A549 (cell line): ENCODE measurements around the gene PM20D1. TPM values are rescaled to one million over a fixed set of nuclear protein-coding genes. Genes with fewer than 3 reads are reported as not detected.
"Not testable (repeated sequence)": the region's sequence is repeated elsewhere in the genome, so short reads cannot be mapped to it uniquely, and the experiment has no call there.

ENCODE experiments used
- ATAC-seq, 2 experiments: fragments of 200-7000 bp in 1 of 2; fragments of >200 bp in 1 of 2; cut with Nextera tagmentation in 1 of 2; cut with Tn5 transposase in 1 of 2; 3 replicates each; pipeline versions ENCODE4 v1.8.0 to v1.9.1; 2018 to 2020; ENCODE audit warnings: mild to moderate bottlenecking in 1 of 2, moderate library complexity in 1 of 2
- CTCF ChIA-PET: fragments of 300-600 bp; sonication (Branson Sonifier 250); formaldehyde crosslinking; extraction: SDS; loops from one replicate; lab custom pipeline; 2021; ENCODE audit warnings: antibody characterized with exemption, inconsistent platforms; lab: Yijun Ruan, JAX
- POLR2A ChIA-PET: fragments of 350-600 bp; formaldehyde crosslinking; extraction: SDS; loops from one replicate; lab custom pipeline; 2021; ENCODE audit warnings: antibody characterized with exemption, inconsistent platforms; lab: Yijun Ruan, JAX
- DNase-seq, 2 experiments: peaks; one replicate each; pipeline versions ENCODE4 v3.0.0 to v3.0.0-alpha.2; 2011 to 2016; ENCODE audit warnings: low read depth in 1 of 2, low spot score in 1 of 2
- FAIRE-seq: peaks from 2 replicates; lab custom pipeline; 2011; peaks lifted over from hg19 to GRCh38; lab: Jason Lieb, UNC
- H3K27ac ChIP-seq, 2 experiments: fragments of >200 bp; sonication (Bioruptor Twin); formaldehyde crosslinking; 3 replicates each; pipeline ENCODE4 v1.5.1; 2016 to 2017
- H3K4me1 ChIP-seq: fragments of >200 bp; sonication (Bioruptor Twin); formaldehyde crosslinking; 3 replicates; pipeline ENCODE4 v1.6.1; 2016
- H3K4me2 ChIP-seq: fragments of >200 bp; sonication (Bioruptor Twin); formaldehyde crosslinking; 3 replicates; pipeline ENCODE4 v1.6.1; 2016
- H3K4me3 ChIP-seq: fragments of >200 bp; sonication (Bioruptor Twin); formaldehyde crosslinking; 3 replicates; pipeline ENCODE4 v1.5.1; 2016
- H3K9me3 ChIP-seq: fragments of >200 bp; sonication (Bioruptor Twin); formaldehyde crosslinking; 3 replicates; pipeline ENCODE4 v1.6.1; 2016
- FOSL2 ChIP-seq, 2 experiments: fragments of 450-650 bp in 1 of 2; fragments of >200 bp in 1 of 2; sonication (Bioruptor Twin) in 1 of 2; formaldehyde crosslinking; IDR thresholded peaks; 2 replicates each; pipeline versions ENCODE4 v1.5.0 to v1.6.1; 2016 to 2020; ENCODE audit warnings: mild to moderate bottlenecking in 1 of 2, moderate library complexity in 1 of 2
- GATA3 ChIP-seq: IDR thresholded peaks from 2 replicates; pipeline ENCODE4 v1.6.1; 2012; ENCODE audit warnings: borderline replicate concordance
- TP53 ChIP-seq: fragments of 250-450 bp; sonication (Bioruptor Pico); IDR thresholded peaks from 2 replicates; pipeline ENCODE4 v1.5.0; 2021; ENCODE audit warnings: mild to moderate bottlenecking, moderate library complexity
- WGBS: methylation state at CpG from one replicate; pipeline ENCODE4 v1.1.6; 2017; ENCODE audit errors: missing lambda C conversion rate; 5-methylcytosine and 5-hydroxymethylcytosine counted together
- polyA plus RNA-seq, 4 experiments: library from polyadenylated mRNA; depleted of rRNA in 3 of 4; stranded (reverse); fragments of >200 nt; fragmentation: RNase III in 1 of 4; extraction: RNeasy Plus Mini Kit Qiagen cat#74134 plus additional on column Dnase treatment in 1 of 4; gene quantifications; 2 replicates in 3 of 4; 3 replicates in 1 of 4; pipeline ENCODE4 v1.2.3, GENCODE V29; 2011 to 2017

Gene PM20D1
- polyA plus RNA-seq, 2 of the 4 experiments (the other 2 are of a cell fraction) = not detected

GRCh38 chr1:205894119-205894518 is 44.2 kb upstream of the PM20D1 start:
- CTCF ChIA-PET = interaction anchor here (1.4 kb wide), 1 partner anchor 24 kb away, joined by 4 read pairs; no protein-coding TSS in a partner anchor
- H3K4me1 ChIP-seq = peaks cover 16% of the 10 kb centered on the region
- ATAC-seq, H3K4me3 ChIP-seq, H3K9me3 ChIP-seq, H3K4me2 ChIP-seq, POLR2A ChIA-PET, FAIRE-seq, DNase-seq, H3K27ac ChIP-seq: not testable (repeated sequence)
- 87% methylated on average over 3 of the region's 3 CpGs for WGBS

- CTCF ChIA-PET = interaction anchor here (0.9 to 3.8 kb wide), 6 partner anchors 8 to 691 kb away, joined by 3 to 18 read pairs (median 4); no protein-coding TSS in a partner anchor
- POLR2A ChIA-PET, H3K9me3 ChIP-seq, H3K4me2 ChIP-seq, H3K4me3 ChIP-seq, FAIRE-seq, DNase-seq, ATAC-seq, H3K27ac ChIP-seq: not testable (repeated sequence)
- H3K4me1 ChIP-seq = peaks cover 20% of the 10 kb centered on the region
- 74% methylated on average over 2 of the region's 2 CpGs for WGBS
Observed at GRCh38 chr1:205892175-205892574, 42.2 kb upstream of the PM20D1 start.

GRCh38 chr1:205891481-205891880 is 41.5 kb upstream of the PM20D1 start:
- 79% methylated on average over 2 of the region's 2 CpGs for WGBS
- H3K4me2 ChIP-seq, H3K4me3 ChIP-seq, ATAC-seq, H3K9me3 ChIP-seq, FAIRE-seq, POLR2A ChIA-PET, DNase-seq: not testable (repeated sequence)
- Histone ChIP-seq H3K4me1 (peaks cover 20% of the 10 kb centered on the region), H3K27ac (peak overlapping the region in 1 of 2 experiments; percentile 83; a peak in 3 of 6 replicates)
- CTCF ChIA-PET = interaction anchor here (0.9 to 3.8 kb wide), 7 partner anchors 9 to 692 kb away, joined by 3 to 18 read pairs (median 4); no protein-coding TSS in a partner anchor

- H3K9me3 ChIP-seq, ATAC-seq, FAIRE-seq, DNase-seq, H3K4me2 ChIP-seq, H3K4me3 ChIP-seq, POLR2A ChIA-PET: not testable (repeated sequence)
- peak overlapping the region; percentile 14 to 83; a peak in 5 of 6 replicates for H3K27ac ChIP-seq
- peaks cover 20% of the 10 kb centered on the region for H3K4me1 ChIP-seq
- 87% methylated on average over 3 of the region's 3 CpGs for WGBS
- CTCF ChIA-PET = interaction anchor here (1.3 to 3.8 kb wide), 5 partner anchors 10 to 87 kb away, joined by 3 to 18 read pairs (median 4); no protein-coding TSS in a partner anchor
Observed at GRCh38 chr1:205890631-205891030, 40.7 kb upstream of the PM20D1 start.

- POLR2A ChIA-PET, H3K4me3 ChIP-seq, FAIRE-seq, H3K9me3 ChIP-seq: not testable (repeated sequence)
- peak in 1 of 2 experiments; percentile 84; a peak in 4 of 6 replicates for ATAC-seq
- 4% methylated on average over 3 of the region's 3 CpGs for WGBS
- Histone ChIP-seq H3K4me1 (peaks cover 20% of the 10 kb centered on the region), H3K27ac (peak overlapping the region; percentile 64 to 83), H3K4me2 (peak overlapping the region; percentile 46)
- TF ChIP-seq FOSL2 (IDR thresholded peaks at IDR 0.05) (peak; percentile 28; the same call in 1 of the 2 replicates), FOSL2 (CRISPR knock-in tag; IDR thresholded peaks at IDR 0.05) (peak; percentile 68; the same call in 1 of the 2 replicates), GATA3 (peak; percentile 36; the same call in 1 of the 2 replicates)
- peak in 1 of 2 experiments; percentile 61 for DNase-seq
- CTCF ChIA-PET = interaction anchor here (1.5 to 3.8 kb wide), 2 partner anchors 88 to 98 kb away, joined by 5 to 18 read pairs; no protein-coding TSS in a partner anchor
Observed at GRCh38 chr1:205889706-205890105, 39.8 kb upstream of the PM20D1 start.

- H3K9me3 ChIP-seq, H3K4me3 ChIP-seq, DNase-seq, FAIRE-seq, ATAC-seq, POLR2A ChIA-PET: not testable (repeated sequence)
- Histone ChIP-seq H3K4me2 (peak overlapping the region; percentile 46), H3K4me1 (peaks cover 20% of the 10 kb centered on the region), H3K27ac (peak overlapping the region; percentile 64 to 83)
- WGBS = 82% methylated on average over 4 of the region's 4 CpGs
- CTCF ChIA-PET = interaction anchor here (1.5 kb wide), 1 partner anchor 97 kb away, joined by 5 read pairs; no protein-coding TSS in a partner anchor
Observed at GRCh38 chr1:205889006-205889405, 39.1 kb upstream of the PM20D1 start.

- no peak for DNase-seq
- ChIA-PET POLR2A (no interaction called here), CTCF (no interaction called here)
- no peaks in the 10 kb centered on the region for H3K9me3 ChIP-seq
- ATAC-seq = no peak
- H3K4me3 ChIP-seq = no peak overlapping the region
- no peak for FAIRE-seq
- no peak overlapping the region for H3K27ac ChIP-seq
- H3K4me1 ChIP-seq = peaks cover under 1% of the 10 kb centered on the region
- no peak for TF ChIP-seq TP53 (CRISPR knock-in tag)
- H3K4me2 ChIP-seq = no peak overlapping the region
Observed at GRCh38 chr1:205883792-205884191, 33.9 kb upstream of the PM20D1 start.
